ENCODE measurements around the gene NSUN5.
"Not testable (repeated sequence)": the region's sequence is repeated elsewhere in the genome, so short reads cannot be mapped to it uniquely, and the experiment has no call there.

NSUN5 gene

DNA sequence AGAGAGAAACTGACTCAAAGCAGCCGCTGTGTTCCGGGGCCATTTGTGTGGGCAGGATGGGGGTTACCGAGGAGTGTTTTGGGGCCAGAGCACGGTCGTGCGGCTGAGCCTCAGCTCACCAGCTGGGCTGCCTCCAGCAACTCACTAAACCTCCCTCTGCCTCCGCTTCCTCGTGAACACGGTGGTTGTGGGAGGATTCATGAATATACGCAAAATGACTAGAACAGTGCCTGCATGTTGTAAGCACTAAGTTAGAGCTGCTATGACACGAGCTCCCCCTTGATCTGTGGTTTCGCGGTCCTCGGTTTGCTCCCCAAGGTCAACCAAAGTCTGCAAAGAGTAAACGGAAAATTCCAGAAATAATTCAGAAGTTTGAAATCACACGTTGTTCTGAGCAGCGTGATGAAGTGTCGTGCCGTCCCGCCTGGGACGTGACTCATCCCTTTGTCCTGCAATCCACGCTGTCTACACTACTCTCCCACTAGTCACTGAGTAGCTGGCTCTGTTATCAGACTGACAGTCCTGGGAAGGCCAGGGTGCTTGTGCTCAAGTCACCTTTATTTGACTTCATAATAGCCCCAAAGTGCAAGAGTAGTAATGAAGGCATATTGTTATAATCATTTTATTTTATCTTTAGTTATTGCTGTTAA, 41.8 kb downstream of the NSUN5 start:
- not testable (repeated sequence) for DNase-seq

- DNase-seq, result not testable (repeated sequence)
Measured at GRCh38 chr7:73262416-73262815, 46.2 kb downstream of the NSUN5 start.

Data from RPMI8226 (cell line).